ENCODE results near the gene POU3F3.

The POU3F3 gene

GRCh38 chr2:104875262-104875661 is 21.3 kb downstream of the POU3F3 start:
- DNase-seq (ENCODE audit: low read depth) = no peak

DNA sequence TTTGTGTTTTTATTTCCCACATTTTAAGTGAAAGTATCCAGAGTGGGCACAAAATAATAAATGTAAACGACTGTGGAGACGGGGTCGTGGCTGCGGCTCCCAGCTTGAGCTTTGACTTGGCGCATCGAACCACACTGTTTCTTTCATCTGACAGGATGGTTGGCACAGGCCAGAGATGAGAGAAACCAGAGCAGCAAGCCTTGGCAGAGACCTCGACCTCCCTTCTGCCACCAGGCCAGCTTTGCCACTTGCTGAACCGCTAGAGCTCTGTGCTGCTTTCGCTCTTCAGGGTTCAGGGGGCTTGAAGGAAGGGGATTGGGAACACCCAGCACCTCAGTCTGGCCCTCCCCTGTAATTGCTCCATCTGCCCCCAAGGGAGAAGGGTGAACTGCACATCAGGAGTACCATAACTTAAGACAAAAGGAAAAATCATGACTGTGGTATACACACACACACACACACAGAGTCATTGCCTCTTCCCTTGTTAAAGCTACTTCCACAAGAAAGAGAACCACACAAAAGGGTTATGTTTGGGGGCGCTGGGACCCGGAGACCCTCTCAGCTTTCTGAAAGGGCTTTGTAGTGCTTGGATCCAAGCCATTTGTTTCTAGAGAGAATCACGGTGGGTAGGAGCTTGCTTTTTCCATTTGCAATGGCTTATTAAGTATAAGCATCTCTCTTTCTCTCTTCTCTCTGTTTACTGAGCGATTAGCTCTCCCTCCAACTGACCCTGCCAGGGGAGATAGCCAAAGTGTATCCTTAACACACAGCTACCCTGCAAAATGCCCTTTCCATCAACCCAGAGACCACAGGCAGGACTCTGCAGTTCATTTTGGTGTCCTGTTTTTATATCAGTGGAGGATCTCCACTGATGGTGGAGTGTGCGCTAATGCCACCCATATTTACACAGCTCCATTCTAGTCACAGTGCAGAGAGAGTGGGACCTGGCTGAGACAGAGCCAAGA is 23.0 kb downstream of the POU3F3 start:
- no peak for DNase-seq (ENCODE audit: low read depth)

DNA sequence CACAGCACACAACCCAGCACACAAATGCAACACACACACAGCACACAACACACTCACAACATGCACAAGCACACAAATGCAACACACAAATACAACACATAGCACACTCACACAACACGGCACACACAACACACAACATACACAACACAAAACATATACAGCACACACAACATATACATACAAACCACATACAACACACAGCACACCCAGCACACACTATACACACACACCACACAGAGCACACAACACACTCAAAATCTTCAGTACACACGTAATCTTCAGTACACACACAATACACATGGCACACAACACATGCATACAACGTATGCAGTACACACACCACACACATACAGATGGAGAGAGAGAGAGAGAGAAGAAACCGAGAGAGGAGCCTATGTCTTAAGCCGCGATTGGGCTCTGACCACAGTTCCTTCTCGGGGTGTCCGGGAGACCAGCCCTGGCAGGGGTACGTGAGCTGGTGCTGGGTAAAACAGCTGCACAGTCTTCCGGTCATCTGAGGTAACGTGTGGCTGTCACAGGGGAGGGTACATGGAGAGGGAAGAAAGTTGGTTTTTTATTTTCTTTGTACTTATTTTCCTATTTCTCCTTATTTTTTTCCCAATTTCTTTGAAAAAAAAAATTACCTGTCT is 25.1 kb downstream of the POU3F3 start:
- no peak for DNase-seq (ENCODE audit: low read depth)

GRCh38 chr2:104880076-104880475 is 26.2 kb downstream of the POU3F3 start:
- DNase-seq (ENCODE audit: low read depth) = no peak

DNA sequence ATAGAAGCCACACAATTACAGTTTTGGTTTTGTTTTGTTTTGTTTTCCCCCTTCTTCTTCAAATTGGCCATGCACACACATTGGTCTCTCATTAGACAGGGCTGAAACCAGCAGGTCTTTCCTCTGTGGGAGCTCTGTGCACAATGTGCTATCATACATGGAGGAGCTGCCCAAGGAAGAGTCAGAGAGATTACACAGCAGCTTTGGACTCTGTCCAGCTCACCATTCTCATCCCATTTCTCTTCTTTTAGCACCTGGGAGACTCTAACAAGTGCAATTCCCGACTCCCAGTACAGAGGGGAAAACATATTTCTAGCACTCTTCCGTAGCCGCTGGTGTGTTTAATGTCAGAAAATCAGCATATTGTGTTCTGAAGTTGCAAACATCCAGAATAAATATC is 29.4 kb downstream of the POU3F3 start:
- DNase-seq (ENCODE audit: low read depth) = no peak

- DNase-seq (ENCODE audit: low read depth) = no peak
Measured at GRCh38 chr2:104885119-104885782, 31.3 kb downstream of the POU3F3 start.

- no peak for DNase-seq (ENCODE audit: low read depth)
Measured at GRCh38 chr2:104887676-104888075, 33.8 kb downstream of the POU3F3 start.

GRCh38 chr2:104888489-104889258 is 34.8 kb downstream of the POU3F3 start:
- no peak for DNase-seq (ENCODE audit: low read depth)

GRCh38 chr2:104889291-104889959 is 35.5 kb downstream of the POU3F3 start:
- DNase-seq (ENCODE audit: low read depth) = no peak

DNA sequence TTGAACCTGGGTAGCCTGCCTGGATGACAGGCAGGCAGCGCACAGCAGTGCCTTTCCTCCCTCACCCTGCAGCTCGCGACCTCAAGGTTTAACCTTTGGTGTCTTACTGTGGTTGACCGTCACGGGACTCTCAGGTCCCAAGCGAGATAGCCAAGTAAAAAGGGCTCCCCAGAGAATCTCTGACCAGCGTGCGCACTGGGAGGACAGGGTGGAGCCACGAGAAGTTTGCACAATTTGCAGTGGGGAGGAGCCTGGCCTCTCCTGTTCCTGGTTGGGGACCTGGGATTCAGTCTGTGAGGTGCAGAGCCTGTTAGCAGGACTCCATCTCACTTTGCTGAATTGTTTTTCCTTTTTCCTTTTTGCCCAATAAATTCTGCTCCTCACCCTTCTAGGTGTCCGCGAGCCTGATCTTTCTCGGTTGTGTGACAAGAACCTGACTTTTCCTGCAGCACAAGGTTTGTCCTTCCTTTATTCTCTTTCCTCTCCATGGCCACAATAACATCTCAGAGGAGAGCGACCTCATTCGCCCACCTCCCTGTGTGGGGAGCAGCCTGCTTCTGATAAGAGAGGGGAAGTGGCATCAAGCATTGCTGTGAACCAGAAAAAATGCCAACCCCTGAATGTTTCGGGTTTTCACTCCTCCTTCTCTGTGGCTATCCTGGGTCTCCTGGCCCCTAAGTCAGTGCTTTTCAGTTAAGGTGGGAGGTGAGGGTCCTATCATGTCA is 36.2 kb downstream of the POU3F3 start:
- DNase-seq (ENCODE audit: low read depth) = no peak

DNA sequence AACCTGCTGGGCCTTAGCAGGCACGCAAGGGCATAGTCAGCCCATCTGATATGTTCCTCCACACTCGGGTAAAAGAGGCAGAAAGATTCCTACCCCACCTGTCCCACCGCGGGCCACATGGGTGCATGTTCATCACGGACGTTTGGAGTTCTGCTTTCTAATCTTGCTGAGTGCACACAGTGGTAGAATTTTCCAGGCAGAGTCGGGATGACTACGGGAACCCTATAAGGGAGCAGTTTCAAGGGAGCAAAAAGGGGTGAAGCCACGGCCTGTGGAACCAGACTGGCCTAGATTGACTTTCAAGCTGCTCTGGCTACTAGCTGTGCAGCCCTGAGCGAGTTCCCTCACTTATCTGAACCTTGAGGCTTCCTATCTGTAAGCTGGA is 36.8 kb downstream of the POU3F3 start:
- DNase-seq (ENCODE audit: low read depth) = no peak

- DNase-seq (ENCODE audit: low read depth) = no peak
Measured at GRCh38 chr2:104891145-104891544, 37.2 kb downstream of the POU3F3 start.

GRCh38 chr2:104896446-104896845 is 42.5 kb downstream of the POU3F3 start:
- no peak for DNase-seq (ENCODE audit: low read depth)

- DNase-seq (ENCODE audit: low read depth) = no peak
Measured at GRCh38 chr2:104897515-104898184, 43.7 kb downstream of the POU3F3 start.

- DNase-seq (ENCODE audit: low read depth) = no peak
Measured at GRCh38 chr2:104900608-104901007, 46.7 kb downstream of the POU3F3 start.

DNA sequence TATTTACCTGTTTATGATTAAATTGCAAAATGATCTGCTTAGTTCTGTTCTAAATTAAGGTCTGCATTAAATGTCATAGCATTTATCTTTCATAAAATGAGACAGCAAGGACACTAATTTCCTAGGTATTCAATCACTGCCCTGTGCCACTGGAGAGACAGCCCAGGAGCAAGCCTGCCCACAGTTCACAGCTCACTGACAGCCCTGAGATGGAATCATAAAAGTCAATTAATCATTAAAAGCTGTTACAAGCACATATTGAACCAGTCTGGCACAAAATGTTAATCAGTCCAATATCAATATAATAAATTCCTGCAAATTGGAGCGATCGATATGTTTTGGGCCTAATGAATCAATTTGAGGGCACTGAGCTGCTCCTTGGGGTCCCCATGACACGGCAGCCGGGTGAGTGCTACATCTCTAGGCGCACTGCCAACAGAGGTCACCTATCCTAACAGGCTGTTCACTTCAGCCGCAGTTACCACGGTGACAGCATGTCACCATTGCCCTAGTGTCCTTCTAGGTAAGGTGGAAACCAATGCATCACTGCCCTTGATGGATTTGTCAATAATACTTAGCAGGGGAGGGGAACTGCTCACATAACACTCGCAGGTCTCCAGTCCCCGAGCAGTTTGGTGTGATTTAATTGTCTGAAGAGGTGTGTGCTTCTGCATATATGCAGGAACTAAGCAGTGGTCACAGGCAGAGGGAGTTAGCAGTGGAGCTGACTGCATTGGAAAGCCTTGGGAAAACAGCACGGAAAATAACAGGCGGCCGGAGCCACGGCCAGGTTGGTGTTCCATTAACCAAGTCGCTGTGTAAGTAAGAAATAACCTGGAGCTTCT is 47.3 kb downstream of the POU3F3 start:
- DNase-seq (ENCODE audit: low read depth) = no peak

DNA sequence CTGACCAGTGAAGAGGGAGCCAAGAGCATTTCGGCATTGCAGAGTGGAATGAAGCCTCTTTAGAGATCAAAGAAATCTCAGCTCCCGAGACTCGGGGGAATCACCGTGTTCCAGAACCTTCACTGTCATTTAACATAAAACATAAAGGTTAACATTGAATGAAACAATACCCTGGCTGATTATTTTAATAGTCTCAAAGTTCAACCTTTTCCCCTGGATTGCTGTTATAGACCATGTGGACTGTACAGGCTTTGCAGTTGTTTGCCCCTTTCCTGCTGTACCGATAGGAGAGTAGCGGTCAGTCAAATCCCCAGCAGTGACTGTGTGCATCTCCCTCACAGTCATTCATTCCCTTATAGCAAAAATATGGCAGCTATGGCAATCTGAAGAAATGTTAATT is 48.4 kb downstream of the POU3F3 start:
- DNase-seq (ENCODE audit: low read depth) = no peak

Measured in activated T-helper 9 cell treated with anti-CD3 and anti-CD28 coated beads, Interleukin-2, amount 50 U/mL, for 16 hours (primary cell).